SU-DHL-6 (cell line): ENCODE data around the gene FAM117A.

ENCODE experiments used
- CTCF ChIP-seq: fragments of 200-600 bp; sonication (generic); IDR thresholded peaks from one replicate; pipeline ENCODE4 v1.5.1; 2017; ENCODE audit warnings: antibody characterized with exemption, mild to moderate bottlenecking, low read length, moderate library complexity; ENCODE audit not compliant: insufficient read depth, poor library complexity, severe bottlenecking
- EZH2phosphoT487 ChIP-seq: fragments of 200-600 bp; sonication (generic), shearing (Covaris generic); conservative IDR thresholded peaks from 2 replicates; pipeline ENCODE4 v1.6.1; 2018; ENCODE audit warnings: mild to moderate bottlenecking, antibody characterized with exemption, low read length, moderate library complexity, mixed read lengths

DNA sequence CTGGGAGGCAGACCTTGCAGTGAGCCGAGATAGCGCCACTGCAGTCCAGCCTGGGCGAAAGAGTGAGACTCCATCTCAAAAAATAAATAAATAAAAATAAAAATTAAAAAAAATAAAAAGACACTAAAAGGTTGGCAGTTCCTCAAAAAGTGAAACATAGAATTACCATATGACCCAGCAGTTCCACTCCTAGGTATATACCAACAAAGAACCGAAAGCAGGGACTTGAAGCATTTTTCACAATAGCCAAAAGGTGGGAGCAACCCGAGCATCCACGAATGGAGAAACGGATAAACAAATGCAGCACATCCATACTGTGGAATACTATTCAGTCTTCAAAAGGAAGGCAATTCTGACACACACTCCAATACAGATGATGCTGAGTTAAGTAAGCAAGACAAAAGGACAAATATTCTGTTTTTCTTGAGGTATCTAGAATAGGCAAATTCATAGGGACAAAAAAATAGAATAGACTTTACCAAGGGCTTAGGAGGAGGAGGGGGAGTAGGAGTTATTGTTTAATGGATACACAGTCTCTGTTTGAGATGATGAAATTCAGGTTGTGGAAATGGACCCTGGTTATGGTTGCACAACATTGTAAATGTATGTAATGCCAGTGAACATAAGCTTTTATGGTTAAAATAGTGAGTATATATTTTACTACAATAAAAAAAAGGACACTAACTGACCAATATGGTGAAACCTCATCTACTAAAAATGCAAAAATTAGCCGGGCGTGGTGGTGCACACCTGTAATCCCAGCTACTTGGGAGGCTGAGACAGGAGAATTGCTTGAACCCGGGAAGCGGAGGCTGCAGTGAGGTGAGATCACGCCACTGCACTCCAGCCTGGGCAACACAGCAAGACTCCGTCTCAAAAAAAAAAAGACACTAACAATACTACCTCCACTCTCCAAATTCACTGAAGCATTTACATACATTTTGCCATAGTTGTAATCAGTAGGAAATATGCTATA lies 29.1 kb downstream of the FAM117A start:
- TF ChIP-seq CTCF = no peak
- TF ChIP-seq EZH2phosphoT487 = no peak
